HepG2 (cell line): ENCODE measurements around the gene PRM2. TPM values are rescaled to one million over a fixed set of nuclear protein-coding genes. Genes with fewer than 3 reads are reported as not detected.

Source experiments
- ADNP ChIP-seq: sonication (generic); formaldehyde crosslinking; IDR thresholded peaks from 2 replicates; pipeline ENCODE4 v1.4.0; 2020; ENCODE audit warnings: missing genetic modification reagents
- CC2D1A ChIP-seq: sonication (generic); formaldehyde crosslinking; IDR thresholded peaks from 2 replicates; pipeline ENCODE4 v1.8.1; 2023; ENCODE audit warnings: mild to moderate bottlenecking, missing genetic modification reagents
- EED ChIP-seq: sonication (generic); formaldehyde crosslinking; IDR thresholded peaks from 2 replicates; pipeline ENCODE4 v1.5.0; 2020; ENCODE audit warnings: mild to moderate bottlenecking, missing genetic modification reagents
- FIP1L1 ChIP-seq: fragments of 200-400 bp; formaldehyde crosslinking; IDR thresholded peaks from 2 replicates; pipeline ENCODE4 v1.6.1; 2018; ENCODE audit warnings: low read depth, mild to moderate bottlenecking, low read length, moderate library complexity, borderline replicate concordance; ENCODE audit not compliant: insufficient read depth
- FLYWCH1 ChIP-seq: sonication (generic); formaldehyde crosslinking; IDR thresholded peaks from 2 replicates; pipeline ENCODE4 v1.8.1; 2023; ENCODE audit warnings: mild to moderate bottlenecking, missing genetic modification reagents
- HCFC1 ChIP-seq: fragments of 150-350 bp; IDR thresholded peaks from 2 replicates; pipeline ENCODE4 v1.6.1; 2014; ENCODE audit warnings: low read depth, low read length
- MAFK ChIP-seq, 2 experiments: IDR thresholded peaks in 1 of 2; conservative IDR thresholded peaks in 1 of 2; 2 replicates each; pipeline ENCODE4 v1.6.1; 2011; ENCODE audit warnings: improper control_type of control experiment in 2 of 2, low read length in 2 of 2
- NCOA2 ChIP-seq: sonication (generic); formaldehyde crosslinking; IDR thresholded peaks from 2 replicates; pipeline ENCODE4 v1.8.0; 2022; ENCODE audit warnings: inconsistent platforms
- NFKBIZ ChIP-seq: IDR thresholded peaks from 2 replicates; pipeline ENCODE4 v1.6.1; 2018; ENCODE audit warnings: missing genetic modification reagents, missing compliant biosample characterization
- TARDBP ChIP-seq: sonication (generic); formaldehyde crosslinking; IDR thresholded peaks from 2 replicates; pipeline ENCODE4 v1.8.0; 2022; ENCODE audit warnings: mild to moderate bottlenecking, missing genetic modification reagents
- ZFP41 ChIP-seq: sonication (generic); formaldehyde crosslinking; IDR thresholded peaks from 2 replicates; pipeline ENCODE4 v1.4.0; 2020; ENCODE audit warnings: mild to moderate bottlenecking, missing genetic modification reagents, borderline replicate concordance
- ZNF136 ChIP-seq: sonication (generic); formaldehyde crosslinking; IDR thresholded peaks from 2 replicates; pipeline ENCODE4 v1.8.1; 2022; ENCODE audit warnings: low read depth, mild to moderate bottlenecking, moderate library complexity, missing genetic modification reagents
- ZNF605 ChIP-seq: sonication (generic); formaldehyde crosslinking; IDR thresholded peaks from 2 replicates; pipeline ENCODE4 v1.8.0; 2022; ENCODE audit warnings: mild to moderate bottlenecking, missing genetic modification reagents
- ZNF629 ChIP-seq: sonication (generic); formaldehyde crosslinking; conservative IDR thresholded peaks from 2 replicates; pipeline ENCODE4 v1.5.0; 2020; ENCODE audit warnings: missing genetic modification reagents
- ZNF670 ChIP-seq: sonication (generic); formaldehyde crosslinking; IDR thresholded peaks from 2 replicates; pipeline ENCODE4 v1.8.0; 2022; ENCODE audit warnings: mild to moderate bottlenecking, missing genetic modification reagents, borderline replicate concordance
- ZNF761 ChIP-seq: sonication (generic); formaldehyde crosslinking; conservative IDR thresholded peaks from 2 replicates; pipeline ENCODE4 v1.4.0; 2020; ENCODE audit warnings: mild to moderate bottlenecking, missing genetic modification reagents
- ZNF790 ChIP-seq: sonication (generic); formaldehyde crosslinking; IDR thresholded peaks from 2 replicates; pipeline ENCODE4 v1.8.0; 2022; ENCODE audit warnings: missing genetic modification reagents, mild to moderate bottlenecking, borderline replicate concordance
- ZSCAN21 ChIP-seq: sonication (generic); formaldehyde crosslinking; IDR thresholded peaks from 2 replicates; pipeline ENCODE4 v1.8.0; 2022; ENCODE audit warnings: mild to moderate bottlenecking, missing genetic modification reagents, moderate library complexity, borderline replicate concordance
- polyA plus RNA-seq, 8 experiments: library from polyadenylated mRNA; depleted of rRNA in 3 of 8; stranded (reverse) in 7 of 8; unstranded in 1 of 8; fragments of >200 nt; fragmentation: Illumina TruSeq in 4 of 8; extraction: Trizol in 4 of 8; gene quantifications; 2 replicates each; pipeline versions ENCODE4 v1.2.1 to v1.2.3, GENCODE V29; 2011 to 2016; ENCODE audit warnings: low read depth in 4 of 8, missing spikeins in 1 of 8, mixed read lengths in 1 of 8; ENCODE audit not compliant: insufficient read depth in 1 of 8
- total RNA-seq, 5 experiments: library from RNA; depleted of rRNA; stranded (reverse); fragments of >200 nt; fragmentation: Illumina TruSeq; extraction: Trizol; gene quantifications; 2 replicates each; pipeline ENCODE4 v1.2.3, GENCODE V29; 2016; ENCODE audit warnings: low read depth in 1 of 5
- TF ChIP-seq, protein P1 (sequence below): sonication (generic); formaldehyde crosslinking; IDR thresholded peaks from 2 replicates; pipeline ENCODE4 v1.4.0; 2020; ENCODE audit warnings: missing genetic modification reagents, mild to moderate bottlenecking, borderline replicate concordance
- TF ChIP-seq, protein P2 (sequence below): sonication (generic); formaldehyde crosslinking; IDR thresholded peaks from 2 replicates; pipeline ENCODE4 v1.8.1; 2023; ENCODE audit warnings: mild to moderate bottlenecking, inconsistent platforms, moderate library complexity, missing genetic modification reagents, borderline replicate concordance
- TF ChIP-seq, protein P3 (sequence below): sonication (generic); formaldehyde crosslinking; IDR thresholded peaks from 2 replicates; pipeline ENCODE4 v1.4.0; 2020; ENCODE audit warnings: mild to moderate bottlenecking, missing genetic modification reagents
- TF ChIP-seq, protein P4 (sequence below): sonication (generic); formaldehyde crosslinking; conservative IDR thresholded peaks from 2 replicates; pipeline ENCODE4 v1.8.0; 2022; ENCODE audit warnings: low read depth, missing genetic modification reagents

The PRM2 gene
- total and polyA plus RNA-seq, 2 of the 13 experiments (the other 11 are each of a cell fraction or from before 2014, with no cell fraction given), result 0.54 TPM; not detected in 1

DNA sequence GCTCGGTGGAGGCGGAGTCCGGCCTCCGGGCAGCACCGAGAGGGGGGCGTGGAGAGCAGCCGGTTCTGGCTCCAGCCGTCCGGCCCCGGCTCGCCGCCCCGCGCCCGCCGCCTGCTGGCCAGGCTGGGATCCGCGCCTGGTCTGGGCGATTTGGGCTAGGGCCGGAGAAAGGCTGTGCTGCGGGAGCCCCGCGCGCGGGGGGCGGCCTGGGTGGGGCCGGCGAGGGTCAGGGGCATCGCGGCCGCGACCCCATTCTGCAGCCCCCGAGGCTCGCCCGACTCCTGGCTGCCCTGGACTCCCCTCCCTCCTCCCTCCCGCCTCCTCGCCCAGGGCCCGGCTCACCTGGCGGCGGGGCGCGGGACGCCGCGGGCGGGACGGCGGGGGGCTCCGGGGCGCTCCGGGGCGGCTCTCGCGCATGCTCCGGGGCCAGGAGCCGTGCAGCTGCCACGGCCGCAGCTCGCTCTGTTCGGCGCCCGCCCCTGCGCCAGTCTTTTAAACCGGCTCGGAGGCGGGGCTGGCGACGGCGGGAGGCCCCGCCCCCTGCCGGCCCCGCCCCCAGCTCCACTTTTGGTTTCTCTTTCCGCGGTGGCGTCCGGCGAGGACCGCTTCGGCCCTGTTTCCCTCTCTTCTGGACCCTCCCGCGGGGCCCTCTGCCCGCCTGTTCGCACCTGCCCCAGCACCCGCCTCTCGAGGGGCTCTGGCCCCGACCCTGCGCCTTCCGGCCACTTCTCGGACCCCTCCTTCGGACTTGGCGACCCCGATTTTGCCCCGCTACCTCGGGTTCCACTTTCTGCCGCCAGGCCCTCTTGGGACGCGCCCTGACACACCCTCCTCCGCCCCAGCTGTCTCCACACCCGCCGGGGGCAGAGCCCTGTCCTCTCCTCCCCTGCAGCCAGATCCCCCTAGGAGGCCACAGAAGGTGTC is 20.3 kb downstream of the PRM2 start, which contains the start of gene SOCS1 (continued):
- TF ChIP-seq, protein P1, sequence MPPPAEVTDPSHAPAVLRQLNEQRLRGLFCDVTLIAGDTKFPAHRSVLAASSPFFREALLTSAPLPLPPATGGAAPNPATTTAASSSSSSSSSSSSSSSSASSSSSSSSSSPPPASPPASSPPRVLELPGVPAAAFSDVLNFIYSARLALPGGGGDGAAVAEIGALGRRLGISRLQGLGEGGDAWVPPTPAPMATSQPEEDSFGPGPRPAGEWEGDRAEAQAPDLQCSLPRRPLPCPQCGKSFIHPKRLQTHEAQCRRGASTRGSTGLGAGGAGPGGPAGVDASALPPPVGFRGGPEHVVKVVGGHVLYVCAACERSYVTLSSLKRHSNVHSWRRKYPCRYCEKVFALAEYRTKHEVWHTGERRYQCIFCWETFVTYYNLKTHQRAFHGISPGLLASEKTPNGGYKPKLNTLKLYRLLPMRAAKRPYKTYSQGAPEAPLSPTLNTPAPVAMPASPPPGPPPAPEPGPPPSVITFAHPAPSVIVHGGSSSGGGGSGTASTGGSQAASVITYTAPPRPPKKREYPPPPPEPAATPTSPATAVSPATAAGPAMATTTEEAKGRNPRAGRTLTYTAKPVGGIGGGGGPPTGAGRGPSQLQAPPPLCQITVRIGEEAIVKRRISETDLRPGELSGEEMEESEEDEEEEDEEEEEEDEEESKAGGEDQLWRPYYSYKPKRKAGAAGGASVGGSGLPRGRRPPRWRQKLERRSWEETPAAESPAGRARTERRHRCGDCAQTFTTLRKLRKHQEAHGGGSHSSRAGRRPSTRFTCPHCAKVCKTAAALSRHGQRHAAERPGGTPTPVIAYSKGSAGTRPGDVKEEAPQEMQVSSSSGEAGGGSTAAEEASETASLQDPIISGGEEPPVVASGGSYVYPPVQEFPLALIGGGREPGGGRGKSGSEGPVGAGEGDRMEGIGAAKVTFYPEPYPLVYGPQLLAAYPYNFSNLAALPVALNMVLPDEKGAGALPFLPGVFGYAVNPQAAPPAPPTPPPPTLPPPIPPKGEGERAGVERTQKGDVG, result peak; percentile 21; the same call in 1 of the 2 replicates
- TF ChIP-seq ADNP (CRISPR knock-in tag) (peak; percentile 0; the same call in 1 of the 2 replicates), NCOA2 (CRISPR knock-in tag) (no peak; the same call in 1 of the 2 replicates), HCFC1 (no peak; the same call in 1 of the 2 replicates), FIP1L1 (no peak), TARDBP (peak; percentile 76), ZNF605 (CRISPR knock-in tag) (no peak; the same call in 1 of the 2 replicates), ZFP41 (CRISPR knock-in tag) (no peak; the same call in 1 of the 2 replicates), EED (CRISPR knock-in tag) (peak; percentile 95), ZSCAN21 (CRISPR knock-in tag) (peak; percentile 49), ZNF761 (CRISPR knock-in tag) (no peak), ZNF790 (peak; percentile 83), CC2D1A (CRISPR knock-in tag) (no peak), ZNF629 (CRISPR knock-in tag) (no peak), ZNF136 (CRISPR knock-in tag) (peak; percentile 22; the same call in 1 of the 2 replicates), ZNF670 (CRISPR knock-in tag) (0 out of 2 replicates have a peak, but pooled peaks have one; percentile 38), MAFK (conservative IDR thresholded peaks at IDR 0.05 in 1 of 2, IDR thresholded peaks at IDR 0.05 in 1 of 2; ENCODE audit: low read length in 2 of 2) (no peak), FLYWCH1 (CRISPR knock-in tag) (peak; percentile 81; the same call in 1 of the 2 replicates), NFKBIZ (peak; percentile 38; the same call in 1 of the 2 replicates)
- TF ChIP-seq, protein P2, sequence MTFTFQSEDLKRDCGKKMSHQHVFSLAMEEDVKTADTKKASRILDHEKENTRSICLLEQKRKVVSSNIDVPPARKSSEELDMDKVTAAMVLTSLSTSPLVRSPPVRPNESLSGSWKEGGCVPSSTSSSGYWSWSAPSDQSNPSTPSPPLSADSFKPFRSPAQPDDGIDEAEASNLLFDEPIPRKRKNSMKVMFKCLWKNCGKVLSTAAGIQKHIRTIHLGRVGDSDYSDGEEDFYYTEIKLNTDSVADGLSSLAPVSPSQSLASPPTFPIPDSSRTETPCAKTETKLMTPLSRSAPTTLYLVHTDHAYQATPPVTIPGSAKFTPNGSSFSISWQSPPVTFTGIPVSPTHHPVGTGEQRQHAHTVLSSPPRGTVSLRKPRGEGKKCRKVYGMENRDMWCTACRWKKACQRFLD (CRISPR knock-in tag), result peak; percentile 12; the same call in 1 of the 2 replicates
- TF ChIP-seq, protein P3, sequence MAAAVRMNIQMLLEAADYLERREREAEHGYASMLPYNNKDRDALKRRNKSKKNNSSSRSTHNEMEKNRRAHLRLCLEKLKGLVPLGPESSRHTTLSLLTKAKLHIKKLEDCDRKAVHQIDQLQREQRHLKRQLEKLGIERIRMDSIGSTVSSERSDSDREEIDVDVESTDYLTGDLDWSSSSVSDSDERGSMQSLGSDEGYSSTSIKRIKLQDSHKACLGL, result 0 out of 2 replicates have a peak, but pooled peaks have one; percentile 77
- TF ChIP-seq, protein P4, sequence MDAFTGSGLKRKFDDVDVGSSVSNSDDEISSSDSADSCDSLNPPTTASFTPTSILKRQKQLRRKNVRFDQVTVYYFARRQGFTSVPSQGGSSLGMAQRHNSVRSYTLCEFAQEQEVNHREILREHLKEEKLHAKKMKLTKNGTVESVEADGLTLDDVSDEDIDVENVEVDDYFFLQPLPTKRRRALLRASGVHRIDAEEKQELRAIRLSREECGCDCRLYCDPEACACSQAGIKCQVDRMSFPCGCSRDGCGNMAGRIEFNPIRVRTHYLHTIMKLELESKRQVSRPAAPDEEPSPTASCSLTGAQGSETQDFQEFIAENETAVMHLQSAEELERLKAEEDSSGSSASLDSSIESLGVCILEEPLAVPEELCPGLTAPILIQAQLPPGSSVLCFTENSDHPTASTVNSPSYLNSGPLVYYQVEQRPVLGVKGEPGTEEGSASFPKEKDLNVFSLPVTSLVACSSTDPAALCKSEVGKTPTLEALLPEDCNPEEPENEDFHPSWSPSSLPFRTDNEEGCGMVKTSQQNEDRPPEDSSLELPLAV (CRISPR knock-in tag), result 0 out of 2 replicates have a peak, but pooled peaks have one; percentile 72
